WI38 (cell line): Measurements from ENCODE around the gene SLC23A2.

Experiments used
- H3K4me3 ChIP-seq: 2 replicates; pipeline ENCODE4 v1.5.1; 2011; ENCODE audit warnings: low read depth, mild to moderate bottlenecking, control low read depth, low read length
- CTCF ChIP-seq: IDR thresholded peaks from 2 replicates; pipeline ENCODE4 v1.5.1; 2012; ENCODE audit warnings: low read depth, mild to moderate bottlenecking, control low read depth, low read length

The SLC23A2 gene

GRCh38 chr20:4919047-4919704 is 82.1 kb downstream of the SLC23A2 start:
- no peak for TF ChIP-seq CTCF
- H3K4me3 ChIP-seq: no peak overlapping the region

- H3K4me3 ChIP-seq: no peak overlapping the region
- TF ChIP-seq CTCF: no peak
Measured at GRCh38 chr20:4918473-4918872, 82.8 kb downstream of the SLC23A2 start.

GRCh38 chr20:4916971-4917881 is 84.1 kb downstream of the SLC23A2 start:
- H3K4me3 ChIP-seq: no peak overlapping the region
- TF ChIP-seq CTCF: no peak

- H3K4me3 ChIP-seq: no peak overlapping the region
- no peak for TF ChIP-seq CTCF
Measured at GRCh38 chr20:4913147-4913546, 88.2 kb downstream of the SLC23A2 start.

- no peak overlapping the region for H3K4me3 ChIP-seq
- TF ChIP-seq CTCF: no peak
Measured at GRCh38 chr20:4912380-4913142, 88.7 kb downstream of the SLC23A2 start.

GRCh38 chr20:4910951-4911350 is 90.4 kb downstream of the SLC23A2 start:
- TF ChIP-seq CTCF: no peak
- H3K4me3 ChIP-seq: no peak overlapping the region
